ENCODE data around the gene CIITA.

The CIITA gene

GRCh38 chr16:10954903-10955302, 77.9 kb downstream of the CIITA start:
- TF ChIP-seq, protein P1, sequence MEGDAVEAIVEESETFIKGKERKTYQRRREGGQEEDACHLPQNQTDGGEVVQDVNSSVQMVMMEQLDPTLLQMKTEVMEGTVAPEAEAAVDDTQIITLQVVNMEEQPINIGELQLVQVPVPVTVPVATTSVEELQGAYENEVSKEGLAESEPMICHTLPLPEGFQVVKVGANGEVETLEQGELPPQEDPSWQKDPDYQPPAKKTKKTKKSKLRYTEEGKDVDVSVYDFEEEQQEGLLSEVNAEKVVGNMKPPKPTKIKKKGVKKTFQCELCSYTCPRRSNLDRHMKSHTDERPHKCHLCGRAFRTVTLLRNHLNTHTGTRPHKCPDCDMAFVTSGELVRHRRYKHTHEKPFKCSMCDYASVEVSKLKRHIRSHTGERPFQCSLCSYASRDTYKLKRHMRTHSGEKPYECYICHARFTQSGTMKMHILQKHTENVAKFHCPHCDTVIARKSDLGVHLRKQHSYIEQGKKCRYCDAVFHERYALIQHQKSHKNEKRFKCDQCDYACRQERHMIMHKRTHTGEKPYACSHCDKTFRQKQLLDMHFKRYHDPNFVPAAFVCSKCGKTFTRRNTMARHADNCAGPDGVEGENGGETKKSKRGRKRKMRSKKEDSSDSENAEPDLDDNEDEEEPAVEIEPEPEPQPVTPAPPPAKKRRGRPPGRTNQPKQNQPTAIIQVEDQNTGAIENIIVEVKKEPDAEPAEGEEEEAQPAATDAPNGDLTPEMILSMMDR (IDR thresholded peaks at IDR 0.05; ENCODE audit: control insufficient read depth, extremely low read depth, insufficient read depth) = no peak
- H3K4me3 ChIP-seq (ENCODE audit: low read depth, low read length) = no peak overlapping the region

GRCh38 chr16:10957771-10958482, 80.9 kb downstream of the CIITA start:
- no peak overlapping the region for H3K4me3 ChIP-seq (ENCODE audit: low read depth, low read length)
- TF ChIP-seq, protein P1 (IDR thresholded peaks at IDR 0.05; ENCODE audit: control insufficient read depth, extremely low read depth, insufficient read depth) = no peak
- DNase-seq (ENCODE audit: low read depth) = no peak

More at GRCh38 chr16:10954903-10955302, 77.9 kb downstream of the CIITA start:
- no peak for DNase-seq (ENCODE audit: low read depth)

GRCh38 chr16:10959161-10959560, 82.2 kb downstream of the CIITA start:
- DNase-seq (ENCODE audit: low read depth) = no peak
- H3K4me3 ChIP-seq (ENCODE audit: low read depth, low read length) = no peak overlapping the region
- TF ChIP-seq, protein P1 (IDR thresholded peaks at IDR 0.05; ENCODE audit: control insufficient read depth, extremely low read depth, insufficient read depth) = no peak

- DNase-seq (ENCODE audit: low read depth) = no peak
- H3K4me3 ChIP-seq (ENCODE audit: low read depth, low read length) = no peak overlapping the region
- TF ChIP-seq, protein P1 (IDR thresholded peaks at IDR 0.05; ENCODE audit: control insufficient read depth, extremely low read depth, insufficient read depth) = no peak
Observed at GRCh38 chr16:10961231-10961630, 84.2 kb downstream of the CIITA start.

DNA sequence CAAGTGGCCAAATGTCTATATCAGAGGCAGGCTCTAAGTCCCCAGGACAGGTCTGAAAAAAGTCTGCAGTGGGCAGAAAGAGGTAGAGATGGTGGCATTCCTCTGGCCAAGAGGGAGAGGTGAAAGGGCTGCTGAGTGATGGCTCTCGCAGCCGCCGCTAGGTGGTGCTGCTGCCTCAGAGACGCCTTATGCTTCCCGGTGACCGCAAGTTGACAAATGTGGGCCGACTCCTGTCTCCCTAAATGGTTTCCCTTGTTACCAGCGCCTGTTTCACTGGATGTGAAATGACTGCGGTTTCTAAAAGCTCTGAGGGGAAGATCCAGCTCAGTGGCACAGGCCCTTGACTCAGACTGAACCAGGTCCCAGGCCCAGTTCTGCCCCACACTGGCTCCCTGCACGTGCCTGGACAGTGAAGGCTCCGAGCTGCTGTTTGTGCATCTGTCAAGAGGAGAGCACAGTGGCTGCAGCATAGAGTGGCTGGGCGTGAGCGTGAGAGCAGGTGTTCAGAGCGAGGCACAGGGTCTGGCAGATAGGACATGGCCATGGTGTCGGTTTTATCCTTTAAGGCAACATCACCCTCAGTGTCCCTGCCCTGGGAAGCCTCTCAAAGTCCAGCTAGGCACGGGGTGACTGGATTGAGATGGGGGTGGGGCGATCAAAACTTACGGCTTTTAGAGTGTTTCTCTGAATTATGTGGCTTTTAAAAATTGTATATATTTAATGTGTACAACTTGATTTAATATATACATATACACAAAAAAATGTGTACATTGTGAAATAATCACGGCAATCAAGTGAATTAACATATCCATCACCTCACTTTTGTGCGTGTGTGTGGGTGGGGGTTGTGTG, 87.3 kb downstream of the CIITA start:
- no peak for DNase-seq (ENCODE audit: low read depth)
- no peak overlapping the region for H3K4me3 ChIP-seq (ENCODE audit: low read depth, low read length)
- TF ChIP-seq, protein P1 (IDR thresholded peaks at IDR 0.05; ENCODE audit: control insufficient read depth, extremely low read depth, insufficient read depth) = peak; percentile 97

DNA sequence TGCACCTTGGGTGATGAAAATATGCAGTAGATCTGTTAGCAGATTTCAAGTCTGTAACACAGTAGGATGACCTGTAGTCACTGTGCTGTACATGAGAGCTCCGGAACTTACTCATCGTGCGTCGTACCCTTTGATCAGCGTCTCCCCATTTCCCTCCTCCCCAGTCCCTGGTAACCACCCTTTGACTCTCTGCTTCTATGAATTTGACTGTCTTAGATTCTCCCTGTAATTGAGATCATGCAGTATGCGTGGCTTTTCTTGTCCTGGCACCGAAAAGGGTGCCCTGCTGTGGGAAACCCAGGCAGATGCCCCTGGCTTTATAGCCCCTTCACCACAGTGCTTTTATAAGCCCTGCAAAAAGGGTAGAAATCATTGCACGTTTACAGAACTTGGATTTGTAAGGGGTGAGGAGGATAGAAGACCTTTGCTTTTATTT, 87.9 kb downstream of the CIITA start:
- TF ChIP-seq, protein P1 (IDR thresholded peaks at IDR 0.05; ENCODE audit: control insufficient read depth, extremely low read depth, insufficient read depth) = no peak

More for the DNA sequence above, 87.9 kb downstream of the CIITA start:
- H3K4me3 ChIP-seq (ENCODE audit: low read depth, low read length) = no peak overlapping the region
- no peak for DNase-seq (ENCODE audit: low read depth)
